Bronchial epithelial cell (primary cell): Measurements from ENCODE around the gene COL15A1. TPM values are rescaled to one million over a fixed set of nuclear protein-coding genes. Genes with fewer than 3 reads are reported as not detected.

Experiments
- DNase-seq: peaks from one replicate; pipeline ENCODE4 v3.0.0-alpha.2; 2010; ENCODE audit warnings: low read depth
- FAIRE-seq: peaks from 2 replicates; lab custom pipeline; 2011; peaks lifted over from hg19 to GRCh38; lab: Jason Lieb, UNC
- H3K27me3 ChIP-seq: 2 replicates; pipeline ENCODE4 v1.5.1; 2011; ENCODE audit warnings: low read length; ENCODE audit not compliant: control insufficient read depth, insufficient read depth
- H3K36me3 ChIP-seq: 2 replicates; pipeline ENCODE4 v1.5.1; 2011; ENCODE audit warnings: low read length; ENCODE audit not compliant: control insufficient read depth, insufficient read depth
- H3K4me3 ChIP-seq: 2 replicates; pipeline ENCODE4 v1.5.1; 2011; ENCODE audit warnings: mild to moderate bottlenecking, low read depth, low read length, control low read depth
- total RNA-seq: library from RNA; depleted of rRNA; stranded (reverse); fragments of >200 nt; gene quantifications from 2 replicates; pipeline ENCODE4 v1.2.1, GENCODE V29; 2014
- TF ChIP-seq, protein P1 (sequence below): IDR thresholded peaks from 2 replicates; pipeline ENCODE4 v1.5.1; 2011; ENCODE audit warnings: mild to moderate bottlenecking, moderate library complexity, low read length, control low read depth, inconsistent platforms; ENCODE audit not compliant: insufficient read depth, severe bottlenecking

COL15A1 gene
- total RNA-seq, 1 donor from 2014 or later: 1.6 TPM

DNA sequence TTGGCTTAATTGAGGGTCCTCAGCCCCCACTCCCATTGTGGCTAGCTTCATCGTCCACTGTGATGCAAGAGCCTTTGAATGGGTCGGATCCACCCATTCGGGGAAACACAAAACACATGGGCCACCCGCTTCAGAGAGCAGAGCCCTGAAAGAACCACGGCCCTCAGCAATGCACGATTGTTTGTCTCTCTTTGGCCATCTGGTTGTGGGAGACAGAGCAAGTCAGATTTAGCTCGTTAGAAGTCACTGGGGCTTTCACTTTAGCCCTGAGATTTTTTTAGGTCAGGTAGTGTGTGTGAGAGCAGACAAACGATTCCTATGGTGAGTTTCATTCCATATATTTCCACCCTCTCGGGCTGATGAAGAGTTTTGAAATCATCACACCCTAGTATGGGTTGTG lies 12.9 kb upstream of the COL15A1 start:
- H3K27me3 ChIP-seq: no peaks in the 10 kb centered on the region
- DNase-seq (no peak), FAIRE-seq (no peak)
- H3K4me3 ChIP-seq: no peak overlapping the region
- H3K36me3 ChIP-seq: no peaks in the 10 kb centered on the region
- TF ChIP-seq, protein P1, sequence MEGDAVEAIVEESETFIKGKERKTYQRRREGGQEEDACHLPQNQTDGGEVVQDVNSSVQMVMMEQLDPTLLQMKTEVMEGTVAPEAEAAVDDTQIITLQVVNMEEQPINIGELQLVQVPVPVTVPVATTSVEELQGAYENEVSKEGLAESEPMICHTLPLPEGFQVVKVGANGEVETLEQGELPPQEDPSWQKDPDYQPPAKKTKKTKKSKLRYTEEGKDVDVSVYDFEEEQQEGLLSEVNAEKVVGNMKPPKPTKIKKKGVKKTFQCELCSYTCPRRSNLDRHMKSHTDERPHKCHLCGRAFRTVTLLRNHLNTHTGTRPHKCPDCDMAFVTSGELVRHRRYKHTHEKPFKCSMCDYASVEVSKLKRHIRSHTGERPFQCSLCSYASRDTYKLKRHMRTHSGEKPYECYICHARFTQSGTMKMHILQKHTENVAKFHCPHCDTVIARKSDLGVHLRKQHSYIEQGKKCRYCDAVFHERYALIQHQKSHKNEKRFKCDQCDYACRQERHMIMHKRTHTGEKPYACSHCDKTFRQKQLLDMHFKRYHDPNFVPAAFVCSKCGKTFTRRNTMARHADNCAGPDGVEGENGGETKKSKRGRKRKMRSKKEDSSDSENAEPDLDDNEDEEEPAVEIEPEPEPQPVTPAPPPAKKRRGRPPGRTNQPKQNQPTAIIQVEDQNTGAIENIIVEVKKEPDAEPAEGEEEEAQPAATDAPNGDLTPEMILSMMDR: no peak

DNA sequence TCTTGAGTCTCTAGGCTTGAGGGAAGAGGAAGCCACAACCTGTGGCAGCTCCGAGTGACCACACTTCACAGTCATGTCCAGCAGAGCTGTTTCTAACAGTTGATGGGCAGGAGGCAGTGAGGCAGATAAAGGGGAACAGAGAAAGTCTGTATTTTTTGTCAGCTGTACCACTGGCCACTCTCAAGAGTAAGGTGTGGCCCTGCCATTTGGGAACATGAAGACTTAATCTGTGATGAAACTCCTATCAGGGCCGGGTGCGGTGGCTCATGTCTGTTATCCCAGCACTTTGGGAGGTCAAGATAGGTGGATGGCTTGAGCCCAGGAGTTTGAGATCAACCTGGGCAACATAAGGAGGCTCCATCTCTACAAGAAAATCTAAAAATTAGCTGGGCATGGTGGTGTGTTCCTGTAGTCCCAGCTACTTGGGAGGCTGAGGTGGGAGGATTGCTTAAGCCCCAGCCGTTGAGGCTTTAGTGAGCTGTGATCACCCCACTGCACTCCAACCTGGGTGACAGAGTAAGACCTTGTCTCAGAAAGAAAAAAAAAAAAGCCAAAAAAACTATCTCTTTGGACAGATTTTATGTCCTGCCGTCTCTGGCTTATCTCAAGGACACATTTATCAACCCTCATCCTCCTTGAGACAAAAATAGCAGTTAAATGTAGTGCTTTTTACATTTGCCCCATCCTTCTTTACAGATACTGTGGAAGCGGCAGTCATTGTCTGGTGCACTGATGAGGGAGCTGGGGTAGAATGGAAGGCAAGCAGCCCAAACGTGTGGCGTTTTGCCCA lies 11.9 kb upstream of the COL15A1 start:
- Histone ChIP-seq H3K4me3 (no peak overlapping the region), H3K27me3 (no peaks in the 10 kb centered on the region), H3K36me3 (no peaks in the 10 kb centered on the region)
- FAIRE-seq (no peak), DNase-seq (no peak)
- TF ChIP-seq, protein P1: no peak

DNA sequence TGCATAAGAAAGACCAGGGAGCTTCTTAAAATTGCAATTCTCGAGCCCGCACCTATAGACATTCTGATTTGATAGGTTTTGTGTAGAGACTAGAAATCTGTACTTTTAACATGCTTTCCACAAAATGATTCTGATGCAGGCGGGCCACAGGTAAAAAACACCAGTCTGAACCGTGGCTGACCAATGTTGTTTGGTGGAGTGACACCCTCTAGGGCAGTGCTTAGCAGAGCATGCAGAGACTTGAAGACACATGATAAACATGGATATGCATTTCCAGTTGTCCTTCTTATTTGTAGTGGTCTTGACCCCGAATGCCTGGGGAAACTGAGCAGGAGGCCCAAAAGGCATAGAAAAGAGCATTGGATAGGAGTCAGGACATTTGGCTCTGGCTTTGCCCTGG lies 10.5 kb upstream of the COL15A1 start:
- TF ChIP-seq, protein P1: no peak
- no peak for FAIRE-seq
- no peak overlapping the region for H3K4me3 ChIP-seq
- no peaks in the 10 kb centered on the region for H3K36me3 ChIP-seq
- no peak for DNase-seq
- H3K27me3 ChIP-seq: no peaks in the 10 kb centered on the region

DNA sequence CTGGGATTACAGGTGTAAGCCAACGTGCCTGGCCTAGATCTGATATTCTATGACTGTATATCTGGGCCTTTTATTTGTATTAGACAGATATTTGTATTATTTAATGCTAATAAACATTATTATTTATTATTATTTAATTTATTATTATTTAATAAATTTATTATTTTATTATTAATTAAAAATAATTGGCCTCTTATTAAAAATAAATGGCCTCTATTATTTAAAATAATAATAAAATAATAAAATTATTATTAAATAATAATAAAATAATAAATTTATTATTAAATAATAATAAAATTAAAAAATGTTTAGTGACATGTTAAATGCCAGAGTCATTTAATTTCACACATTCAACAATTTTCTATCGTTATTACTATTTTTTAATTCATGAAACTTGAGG lies 9.8 kb upstream of the COL15A1 start:
- FAIRE-seq: no peak
- no peak overlapping the region for H3K4me3 ChIP-seq
- no peak for DNase-seq
- TF ChIP-seq, protein P1: no peak
- no peaks in the 10 kb centered on the region for H3K27me3 ChIP-seq
- no peaks in the 10 kb centered on the region for H3K36me3 ChIP-seq

DNA sequence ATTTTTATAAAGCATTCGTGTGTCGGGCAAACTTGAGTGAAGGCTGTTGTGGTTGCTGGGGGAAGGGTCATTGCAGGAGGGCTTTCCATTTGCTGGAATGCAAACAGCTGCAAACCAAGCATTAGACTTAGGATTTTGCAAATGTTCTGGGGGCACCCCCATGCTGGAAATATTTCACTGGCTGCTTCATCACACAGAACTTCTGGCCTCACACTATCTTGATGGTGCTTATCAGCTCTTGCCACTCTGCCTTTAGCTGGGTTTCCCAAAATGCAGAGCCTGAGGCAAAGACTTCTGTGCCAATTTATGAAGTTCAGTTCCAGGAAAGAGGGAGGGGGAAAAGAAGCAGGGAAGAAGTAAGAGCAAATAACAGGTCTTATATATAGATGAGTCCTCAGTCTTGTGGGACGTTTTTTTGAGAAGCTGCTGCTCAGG lies 8.6 kb upstream of the COL15A1 start:
- FAIRE-seq: no peak
- no peak for DNase-seq
- TF ChIP-seq, protein P1: no peak
- peaks cover 2% of the 10 kb centered on the region for H3K27me3 ChIP-seq
- no peaks in the 10 kb centered on the region for H3K36me3 ChIP-seq
- H3K4me3 ChIP-seq: no peak overlapping the region
